H1 (cell line): ENCODE measurements around the gene RTKN. TPM values are rescaled to one million over a fixed set of nuclear protein-coding genes. Genes with fewer than 3 reads are reported as not detected.

Experiments
- BACH1 ChIP-seq: IDR thresholded peaks from 2 replicates; pipeline ENCODE4 v1.6.1; 2012; ENCODE audit warnings: low read length, improper control_type of control experiment
- JUN ChIP-seq: IDR thresholded peaks from 2 replicates; pipeline ENCODE4 v1.6.1; 2011; ENCODE audit warnings: low read depth, mild to moderate bottlenecking, improper control_type of control experiment, low read length
- KDM1A ChIP-seq: fragments of 200-600, 300-600 bp; sonication (generic); IDR thresholded peaks from 2 replicates; pipeline ENCODE4 v1.7.1; 2016; ENCODE audit warnings: mild to moderate bottlenecking, low read length, borderline replicate concordance
- NANOG ChIP-seq: IDR thresholded peaks from 2 replicates; pipeline ENCODE4 v1.6.1; 2011; ENCODE audit warnings: low read length, low read depth, mild to moderate bottlenecking, inconsistent platforms; ENCODE audit not compliant: insufficient read depth, poor library complexity, severe bottlenecking
- POLR2AphosphoS5 ChIP-seq: IDR thresholded peaks from 2 replicates; pipeline ENCODE4 v1.6.1; 2011; ENCODE audit warnings: low read depth, low read length
- SIN3A ChIP-seq, 2 experiments: IDR thresholded peaks in 1 of 2; conservative IDR thresholded peaks in 1 of 2; 2 replicates each; pipeline ENCODE4 v1.6.1; 2011 to 2012; ENCODE audit warnings: low read length in 2 of 2, improper control_type of control experiment in 1 of 2, low read depth in 1 of 2, mild to moderate bottlenecking in 1 of 2
- SP1 ChIP-seq: IDR thresholded peaks from 2 replicates; pipeline ENCODE4 v1.6.1; 2011; ENCODE audit warnings: low read depth, low read length
- TAF7 ChIP-seq: optimal IDR thresholded peaks from 2 replicates; pipeline ENCODE3; 2011; ENCODE audit warnings: low read depth, mild to moderate bottlenecking, inconsistent platforms, low read length, moderate library complexity, borderline replicate concordance
- TBP ChIP-seq: IDR thresholded peaks from 2 replicates; pipeline ENCODE4 v1.6.1; 2011; ENCODE audit warnings: low read depth, low read length, improper control_type of control experiment
- TEAD4 ChIP-seq: IDR thresholded peaks from 2 replicates; pipeline ENCODE4 v1.6.1; 2012; ENCODE audit warnings: low read depth, low read length, inconsistent platforms, mixed read lengths
- polyA plus RNA-seq, 7 experiments: library from polyadenylated mRNA; depleted of rRNA in 3 of 7; stranded (reverse) in 5 of 7; unstranded in 2 of 7; fragments of >200 nt in 5 of 7; fragments of 200-250 nt in 2 of 7; gene quantifications; 1 replicate in 5 of 7; 2 replicates in 1 of 7; 4 replicates in 1 of 7; pipeline versions ENCODE4 v1.2.1 to v1.2.3, GENCODE V29; 2011 to 2013; ENCODE audit warnings: missing spikeins in 2 of 7, mixed read lengths in 2 of 7
- total RNA-seq: library from RNA; stranded (reverse); fragmentation: NEBNext Ultra II Directional; extraction: Animal tissue kit (Norgen Biotek cat#: 25700); gene quantifications from 2 replicates; pipeline ENCODE4 v1.2.1, GENCODE V29; 2021
- TF ChIP-seq, protein P1 (sequence below), 3 experiments: IDR thresholded peaks; 1 replicate in 2 of 3; 2 replicates in 1 of 3; pipeline versions ENCODE4 v1.5.1 to v1.6.1; 2011; ENCODE audit warnings: low read length in 3 of 3, mild to moderate bottlenecking in 3 of 3, inconsistent platforms in 2 of 3, low read depth in 1 of 3, moderate library complexity in 1 of 3; ENCODE audit not compliant: insufficient read depth in 1 of 3; ENCODE audit errors: control extremely low read depth in 1 of 3

Gene RTKN
- total and polyA plus RNA-seq, 2 of the 8 experiments (the other 6 are each of a cell fraction or from before 2014, with no cell fraction given), result 40.2 to 54.1 TPM

DNA sequence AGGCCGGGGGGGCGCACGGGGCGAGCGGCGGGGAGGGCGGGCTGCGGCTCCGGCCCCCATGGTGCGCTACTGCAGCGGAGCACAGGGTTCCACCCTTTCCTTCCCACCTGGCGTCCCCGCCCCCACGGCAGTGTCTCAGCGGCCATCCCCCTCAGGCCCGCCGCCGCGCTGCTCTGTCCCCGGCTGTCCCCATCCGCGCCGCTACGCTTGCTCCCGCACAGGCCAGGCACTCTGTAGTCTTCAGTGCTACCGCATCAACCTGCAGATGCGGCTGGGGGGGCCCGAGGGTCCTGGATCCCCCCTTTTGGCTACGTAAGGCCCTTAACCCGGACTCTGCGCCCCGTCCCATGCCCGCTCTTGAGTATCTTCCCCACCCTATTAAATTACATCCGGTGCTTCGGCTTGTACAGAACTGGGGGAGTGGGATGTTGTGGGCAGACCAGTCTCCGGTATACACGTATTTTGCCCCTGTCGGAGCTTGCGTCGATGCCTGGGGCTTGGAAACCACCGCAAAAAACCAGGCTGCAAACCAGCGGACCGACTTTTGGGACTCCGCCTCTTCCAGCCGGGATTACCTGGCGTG is 15.9 kb upstream of the RTKN start (continued):
- no peak for TF ChIP-seq SP1
- peak in 1 of 2 experiments; percentile 34; a peak in 2 of 4 replicates for TF ChIP-seq SIN3A (conservative IDR thresholded peaks at IDR 0.05 in 1 of 2, IDR thresholded peaks at IDR 0.05 in 1 of 2; ENCODE audit: low read depth in 1 of 2, low read length in 2 of 2)
- no peak for TF ChIP-seq BACH1
- TF ChIP-seq TEAD4, result no peak
- TF ChIP-seq, protein P1, sequence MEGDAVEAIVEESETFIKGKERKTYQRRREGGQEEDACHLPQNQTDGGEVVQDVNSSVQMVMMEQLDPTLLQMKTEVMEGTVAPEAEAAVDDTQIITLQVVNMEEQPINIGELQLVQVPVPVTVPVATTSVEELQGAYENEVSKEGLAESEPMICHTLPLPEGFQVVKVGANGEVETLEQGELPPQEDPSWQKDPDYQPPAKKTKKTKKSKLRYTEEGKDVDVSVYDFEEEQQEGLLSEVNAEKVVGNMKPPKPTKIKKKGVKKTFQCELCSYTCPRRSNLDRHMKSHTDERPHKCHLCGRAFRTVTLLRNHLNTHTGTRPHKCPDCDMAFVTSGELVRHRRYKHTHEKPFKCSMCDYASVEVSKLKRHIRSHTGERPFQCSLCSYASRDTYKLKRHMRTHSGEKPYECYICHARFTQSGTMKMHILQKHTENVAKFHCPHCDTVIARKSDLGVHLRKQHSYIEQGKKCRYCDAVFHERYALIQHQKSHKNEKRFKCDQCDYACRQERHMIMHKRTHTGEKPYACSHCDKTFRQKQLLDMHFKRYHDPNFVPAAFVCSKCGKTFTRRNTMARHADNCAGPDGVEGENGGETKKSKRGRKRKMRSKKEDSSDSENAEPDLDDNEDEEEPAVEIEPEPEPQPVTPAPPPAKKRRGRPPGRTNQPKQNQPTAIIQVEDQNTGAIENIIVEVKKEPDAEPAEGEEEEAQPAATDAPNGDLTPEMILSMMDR (IDR thresholded peaks at IDR 0.05; ENCODE audit: control extremely low read depth in 1 of 3, insufficient read depth in 1 of 3, low read depth in 1 of 3, low read length in 3 of 3), result no peak
- peak; percentile 11 for TF ChIP-seq TAF7
- TF ChIP-seq POLR2AphosphoS5, result no peak; the same call in none of the 2 replicates
- TF ChIP-seq TBP, result peak; percentile 69
- TF ChIP-seq KDM1A, result peak; percentile 11; the same call in 1 of the 2 replicates
- TF ChIP-seq NANOG, result no peak
- TF ChIP-seq JUN, result no peak
